ENCODE data around the gene KRT83.
"Not testable (repeated sequence)": the region's sequence is repeated elsewhere in the genome, so short reads cannot be mapped to it uniquely, and the experiment has no call there.

Gene KRT83

DNA sequence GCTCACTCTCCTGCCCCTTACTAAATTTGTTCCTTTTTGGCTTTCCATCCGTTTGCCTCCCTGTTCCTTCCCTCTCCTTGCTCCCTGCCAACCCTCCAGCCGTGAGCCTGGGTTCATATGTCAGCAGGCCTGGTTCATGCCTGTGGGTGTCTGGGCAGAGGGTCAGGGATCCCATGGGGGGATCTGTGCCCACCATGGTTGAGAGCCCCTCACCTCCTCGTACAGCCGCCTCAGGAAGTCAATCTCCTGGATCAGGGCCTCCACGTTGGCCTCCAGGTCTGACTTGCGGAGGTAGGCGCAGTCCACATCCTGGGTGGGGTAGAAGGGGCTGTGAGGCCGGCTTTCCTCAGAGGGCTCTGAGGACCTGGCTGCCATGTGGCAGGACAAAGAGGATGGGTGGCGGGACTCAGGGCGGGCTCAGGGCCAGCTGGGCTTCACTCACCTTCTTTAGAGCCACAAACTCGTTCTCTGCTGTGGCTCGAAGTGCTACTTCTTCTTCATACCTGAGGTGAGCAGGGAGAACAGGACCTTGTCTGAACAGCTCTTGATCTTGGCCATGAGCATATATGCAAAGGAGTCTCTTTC is 3.6 kb downstream of the KRT83 start:
- no peak overlapping the region for H3K4me3 ChIP-seq (ENCODE audit: low read depth, low read length)
- TF ChIP-seq, protein P1, sequence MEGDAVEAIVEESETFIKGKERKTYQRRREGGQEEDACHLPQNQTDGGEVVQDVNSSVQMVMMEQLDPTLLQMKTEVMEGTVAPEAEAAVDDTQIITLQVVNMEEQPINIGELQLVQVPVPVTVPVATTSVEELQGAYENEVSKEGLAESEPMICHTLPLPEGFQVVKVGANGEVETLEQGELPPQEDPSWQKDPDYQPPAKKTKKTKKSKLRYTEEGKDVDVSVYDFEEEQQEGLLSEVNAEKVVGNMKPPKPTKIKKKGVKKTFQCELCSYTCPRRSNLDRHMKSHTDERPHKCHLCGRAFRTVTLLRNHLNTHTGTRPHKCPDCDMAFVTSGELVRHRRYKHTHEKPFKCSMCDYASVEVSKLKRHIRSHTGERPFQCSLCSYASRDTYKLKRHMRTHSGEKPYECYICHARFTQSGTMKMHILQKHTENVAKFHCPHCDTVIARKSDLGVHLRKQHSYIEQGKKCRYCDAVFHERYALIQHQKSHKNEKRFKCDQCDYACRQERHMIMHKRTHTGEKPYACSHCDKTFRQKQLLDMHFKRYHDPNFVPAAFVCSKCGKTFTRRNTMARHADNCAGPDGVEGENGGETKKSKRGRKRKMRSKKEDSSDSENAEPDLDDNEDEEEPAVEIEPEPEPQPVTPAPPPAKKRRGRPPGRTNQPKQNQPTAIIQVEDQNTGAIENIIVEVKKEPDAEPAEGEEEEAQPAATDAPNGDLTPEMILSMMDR (IDR thresholded peaks at IDR 0.05; ENCODE audit: borderline replicate concordance, insufficient read depth, low read depth, low read length): no peak

DNA sequence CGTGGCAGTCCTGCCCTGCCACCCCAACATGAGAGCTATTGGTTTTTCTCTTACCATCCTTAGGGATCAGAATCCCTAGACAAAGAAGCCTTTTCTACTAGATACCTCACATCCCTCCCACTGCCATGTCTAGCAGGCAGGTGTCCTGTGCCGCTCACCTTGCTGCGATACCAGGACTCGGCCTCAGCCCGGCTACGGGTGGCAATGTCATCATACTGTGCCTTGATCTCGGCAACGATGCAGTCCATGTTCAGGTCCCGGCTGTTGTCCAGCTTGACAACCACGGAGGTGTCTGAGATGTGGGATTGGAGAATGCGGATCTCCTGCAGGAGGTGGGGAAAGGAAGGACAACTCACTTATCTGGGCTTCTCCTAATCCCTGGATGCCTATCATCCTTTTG is 4.5 kb downstream of the KRT83 start:
- TF ChIP-seq, protein P1 (IDR thresholded peaks at IDR 0.05; ENCODE audit: borderline replicate concordance, insufficient read depth, low read depth, low read length): no peak
- H3K4me3 ChIP-seq (ENCODE audit: low read depth, low read length): no peak overlapping the region

DNA sequence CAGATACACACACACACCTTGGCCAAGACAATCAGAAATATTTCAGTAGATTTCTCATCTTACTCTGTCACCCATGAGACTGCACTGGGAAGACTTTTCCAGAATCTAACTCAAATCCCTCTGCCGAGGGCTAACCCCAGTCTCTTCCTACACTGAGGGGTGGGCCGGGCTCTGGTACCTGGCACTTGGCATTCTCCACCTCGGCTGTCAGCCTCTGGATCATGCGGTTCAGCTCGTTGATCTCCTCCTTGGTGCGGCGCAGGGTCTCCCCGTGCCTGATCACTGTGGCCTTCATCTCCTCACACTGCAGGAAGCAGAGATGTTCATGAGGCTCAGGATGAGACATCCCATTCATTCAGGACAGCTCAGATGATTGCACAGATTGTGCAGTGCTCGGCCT is 4.9 kb downstream of the KRT83 start:
- TF ChIP-seq, protein P1 (IDR thresholded peaks at IDR 0.05; ENCODE audit: borderline replicate concordance, insufficient read depth, low read depth, low read length): no peak

GRCh38 chr12:52315721-52316120 is 5.5 kb downstream of the KRT83 start:
- TF ChIP-seq, protein P1 (IDR thresholded peaks at IDR 0.05; ENCODE audit: borderline replicate concordance, insufficient read depth, low read depth, low read length): peak; percentile 64; the same call in 1 of the 2 replicates
- H3K4me3 ChIP-seq (ENCODE audit: low read depth, low read length): not testable (repeated sequence)

More for the DNA sequence above, 4.9 kb downstream of the KRT83 start:
- no peak overlapping the region for H3K4me3 ChIP-seq (ENCODE audit: low read depth, low read length)

GRCh38 chr12:52314511-52314910 is 6.7 kb downstream of the KRT83 start:
- TF ChIP-seq, protein P1 (IDR thresholded peaks at IDR 0.05; ENCODE audit: borderline replicate concordance, insufficient read depth, low read depth, low read length): no peak

GRCh38 chr12:52313926-52314325 is 7.3 kb downstream of the KRT83 start:
- H3K4me3 ChIP-seq (ENCODE audit: low read depth, low read length): no peak overlapping the region
- TF ChIP-seq, protein P1 (IDR thresholded peaks at IDR 0.05; ENCODE audit: borderline replicate concordance, insufficient read depth, low read depth, low read length): no peak

More at GRCh38 chr12:52314511-52314910, 6.7 kb downstream of the KRT83 start:
- no peak overlapping the region for H3K4me3 ChIP-seq (ENCODE audit: low read depth, low read length)

GRCh38 chr12:52313461-52313860 is 7.7 kb downstream of the KRT83 start:
- H3K4me3 ChIP-seq (ENCODE audit: low read depth, low read length): no peak overlapping the region
- TF ChIP-seq, protein P1 (IDR thresholded peaks at IDR 0.05; ENCODE audit: borderline replicate concordance, insufficient read depth, low read depth, low read length): no peak

Measured in GM12875 (cell line).